Measurements from ENCODE around the gene ITGB7. TPM values are rescaled to one million over a fixed set of nuclear protein-coding genes. Genes with fewer than 3 reads are reported as not detected.

Gene ITGB7
- total RNA-seq, 2 donors from 2014 or later: 88.0 to 111 TPM

DNA sequence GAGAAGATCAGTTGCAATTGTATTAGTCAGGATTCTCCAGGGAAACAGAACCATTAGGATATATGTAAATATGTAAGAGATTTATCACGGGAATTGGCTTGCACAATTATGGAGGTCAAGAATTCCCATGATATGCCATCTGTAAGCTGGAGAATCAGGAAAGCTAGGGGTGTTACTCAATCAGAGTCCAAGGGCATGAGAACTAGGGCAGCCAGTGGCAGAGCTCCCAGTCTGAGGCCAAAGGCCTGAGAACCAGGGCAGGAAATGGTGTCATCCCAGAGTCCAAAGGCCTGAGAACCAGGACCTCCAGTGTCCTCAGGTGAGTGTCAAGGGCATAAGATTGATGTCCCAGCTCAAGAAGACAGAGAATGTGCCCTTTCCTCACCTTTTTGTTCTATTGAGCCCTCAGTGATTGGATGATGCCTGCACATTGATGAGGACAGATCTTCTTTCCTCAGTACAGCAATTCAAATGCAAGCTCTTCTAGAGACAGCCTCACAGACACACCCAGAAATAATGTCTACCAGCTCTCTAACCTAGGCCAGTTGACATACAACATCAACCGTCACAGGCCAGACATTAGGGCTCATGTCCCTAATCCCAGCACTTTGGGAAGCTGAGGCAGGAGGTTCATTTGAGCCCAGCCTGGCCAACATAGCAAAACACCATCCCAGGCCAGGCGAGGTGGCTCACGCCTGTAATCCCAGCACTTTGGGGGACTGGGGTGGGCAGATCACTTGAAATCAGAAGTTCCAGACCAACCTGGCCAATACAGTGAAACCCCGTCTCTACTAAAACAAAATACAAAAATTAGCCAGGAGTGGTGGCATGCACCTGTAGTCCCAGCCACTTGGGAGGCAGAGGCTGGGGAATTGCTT, 61.4 kb downstream of the ITGB7 start:
- H3K4me1 Mint-ChIP-seq (ENCODE audit: low read depth): no peaks in the 10 kb centered on the region
- no peaks in the 10 kb centered on the region for H3K27me3 Mint-ChIP-seq (ENCODE audit: low read depth)
- H3K4me3 Mint-ChIP-seq: no peak overlapping the region
- H3K9me3 Mint-ChIP-seq: no peaks in the 10 kb centered on the region
- ATAC-seq (replicated peaks in 1 of 2) (no peak), DNase-seq (no peak)
- no peak overlapping the region for H3K27ac Mint-ChIP-seq
- no peaks in the 10 kb centered on the region for H3K36me3 Mint-ChIP-seq (ENCODE audit: insufficient read depth in 2 of 2)

DNA sequence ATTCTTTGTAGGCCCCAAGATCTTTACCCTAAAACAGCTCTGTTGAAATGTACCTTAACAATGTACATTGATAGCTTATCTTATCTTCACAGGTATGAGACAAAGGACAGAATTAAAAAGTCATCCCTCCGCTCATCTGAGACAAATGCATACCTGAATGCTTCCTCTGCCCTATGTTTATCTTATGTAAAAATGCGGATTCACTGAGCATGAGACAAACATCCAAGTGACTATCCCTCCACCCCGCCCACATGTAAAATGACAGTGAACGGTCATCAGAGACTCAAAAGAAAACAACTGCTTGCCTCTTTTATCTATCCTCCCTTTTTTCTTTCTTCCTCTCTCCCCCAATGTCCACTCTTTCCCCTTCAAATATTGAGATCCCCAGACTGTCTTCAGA, 63.7 kb downstream of the ITGB7 start:
- peaks cover 0 to 2% of the 10 kb centered on the region in 2 donors for H3K9me3 Mint-ChIP-seq
- ATAC-seq (replicated peaks in 1 of 2): no peak
- no peaks in the 10 kb centered on the region for H3K27me3 Mint-ChIP-seq (ENCODE audit: low read depth)
- no peak overlapping the region for H3K27ac Mint-ChIP-seq
- no peak overlapping the region for H3K4me3 Mint-ChIP-seq
- no peaks in the 10 kb centered on the region for H3K4me1 Mint-ChIP-seq (ENCODE audit: low read depth)
- no peaks in the 10 kb centered on the region for H3K36me3 Mint-ChIP-seq (ENCODE audit: insufficient read depth in 2 of 2)
- DNase-seq: no peak

Other genes starting within 250 kb of the ITGB7 start
- gene EIF4B, start 200.8 kb downstream of the ITGB7 start, total RNA-seq: 100 to 1,000 TPM; 622 to 633 TPM
- gene TNS2, start 157.2 kb downstream of the ITGB7 start, total RNA-seq: 1 to 10 TPM; 1.5 to 2.6 TPM
- 10 to 100 TPM; 30.0 to 31.5 TPM for gene SPRYD3, start 127.9 kb downstream of the ITGB7 start, total RNA-seq
- 1 to 10 TPM; 5.7 to 9.2 TPM for gene IGFBP6, start 109.6 kb downstream of the ITGB7 start, total RNA-seq
- 1 to 10 TPM; 2.2 to 7.9 TPM for gene SOAT2, start 103.8 kb downstream of the ITGB7 start, total RNA-seq
- 10 to 100 TPM; 44.2 to 49.5 TPM for gene ZNF740, start 26.5 kb downstream of the ITGB7 start, total RNA-seq
- 10 to 100 TPM; 42.7 to 45.2 TPM for gene CSAD, start 26.3 kb downstream of the ITGB7 start, total RNA-seq
- 10 to 100 TPM; 36.7 to 37.3 TPM for gene RARG, start 25.0 kb upstream of the ITGB7 start, total RNA-seq
- gene ESPL1, start 61.0 kb upstream of the ITGB7 start, total RNA-seq: 10 to 100 TPM; 71.9 to 75.5 TPM
- 100 to 1,000 TPM; 301 to 318 TPM for gene PFDN5, start 88.3 kb upstream of the ITGB7 start, total RNA-seq
- gene MYG1, start 92.4 kb upstream of the ITGB7 start, total RNA-seq: 10 to 100 TPM; 83.5 to 89.9 TPM
- gene AAAS, start 114.4 kb upstream of the ITGB7 start, total RNA-seq: 100 to 1,000 TPM in 1 of 2 donors, 10 to 100 TPM in 1; 99.0 to 118 TPM
- not detected for gene SP7, start 129.1 kb upstream of the ITGB7 start, total RNA-seq
- gene SP1, start 172.9 kb upstream of the ITGB7 start, total RNA-seq: 100 to 1,000 TPM; 110 to 121 TPM
- not detected for gene AMHR2, start 216.6 kb upstream of the ITGB7 start, total RNA-seq
- 100 to 1,000 TPM; 109 to 145 TPM for gene PRR13, start 234.5 kb upstream of the ITGB7 start, total RNA-seq
- 1,000 to 10,000 TPM; 1,155 to 1,265 TPM for gene PCBP2, start 244.9 kb upstream of the ITGB7 start, total RNA-seq